Ovary (tissue), 3 donors: ENCODE results near the gene PLPPR3.

Experiments
- POLR2A ChIP-seq: fragments of 450-650 bp; IDR thresholded peaks from one replicate; pipeline ENCODE4 v1.6.1; 2017; ENCODE audit warnings: antibody characterized with exemption, mild to moderate bottlenecking, moderate library complexity
- TF ChIP-seq, protein P1 (sequence below), 3 donors: fragments of 450-650 bp in 2 of 3; fragments of 200-600 bp in 1 of 3; IDR thresholded peaks; one replicate each; pipeline versions ENCODE4 v1.5.1 to v1.8.0; 2016 to 2022; ENCODE audit warnings: antibody characterized with exemption in 3 of 3, mild to moderate bottlenecking in 1 of 3
- donor health status: DM: no; HTN: no; CAD: no.

DNA sequence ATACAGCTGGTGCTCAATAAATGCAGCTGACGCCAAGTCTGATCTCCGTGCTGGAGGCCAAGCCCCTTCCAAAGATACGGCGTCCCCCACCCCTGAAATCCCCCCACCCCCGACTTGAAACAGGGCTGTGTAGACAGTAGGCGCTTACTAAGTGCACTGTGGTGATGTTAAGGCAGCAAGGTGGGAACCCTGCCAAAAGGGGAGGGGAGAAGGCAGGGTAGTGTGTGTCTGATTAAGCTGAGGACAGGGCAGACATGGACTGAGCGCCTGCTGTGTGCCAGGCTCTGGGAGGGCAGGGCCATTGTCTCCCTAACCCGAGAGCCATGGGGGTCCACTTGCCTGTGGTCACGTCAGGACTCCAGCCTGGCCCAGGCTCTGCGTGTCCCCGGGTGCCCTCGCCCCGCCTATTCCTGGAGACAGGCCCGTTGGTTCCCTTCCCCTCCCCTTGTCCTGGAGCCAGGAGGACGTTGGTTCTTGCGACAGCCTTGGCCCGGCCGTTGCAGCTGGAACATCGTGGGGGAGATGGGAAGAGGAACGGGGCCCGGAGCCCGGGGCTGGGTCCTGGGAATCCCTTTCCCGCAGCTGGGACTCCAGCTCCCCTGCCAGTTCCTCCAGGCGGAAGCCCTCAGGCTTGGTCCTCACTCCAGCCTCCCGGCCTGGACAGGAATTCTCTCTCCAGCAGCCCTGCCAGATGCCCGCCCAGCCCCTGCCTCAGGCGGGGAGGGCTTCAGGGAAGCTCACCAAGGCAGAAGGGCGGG is 28.6 kb upstream of the PLPPR3 start:
- TF ChIP-seq, protein P1, sequence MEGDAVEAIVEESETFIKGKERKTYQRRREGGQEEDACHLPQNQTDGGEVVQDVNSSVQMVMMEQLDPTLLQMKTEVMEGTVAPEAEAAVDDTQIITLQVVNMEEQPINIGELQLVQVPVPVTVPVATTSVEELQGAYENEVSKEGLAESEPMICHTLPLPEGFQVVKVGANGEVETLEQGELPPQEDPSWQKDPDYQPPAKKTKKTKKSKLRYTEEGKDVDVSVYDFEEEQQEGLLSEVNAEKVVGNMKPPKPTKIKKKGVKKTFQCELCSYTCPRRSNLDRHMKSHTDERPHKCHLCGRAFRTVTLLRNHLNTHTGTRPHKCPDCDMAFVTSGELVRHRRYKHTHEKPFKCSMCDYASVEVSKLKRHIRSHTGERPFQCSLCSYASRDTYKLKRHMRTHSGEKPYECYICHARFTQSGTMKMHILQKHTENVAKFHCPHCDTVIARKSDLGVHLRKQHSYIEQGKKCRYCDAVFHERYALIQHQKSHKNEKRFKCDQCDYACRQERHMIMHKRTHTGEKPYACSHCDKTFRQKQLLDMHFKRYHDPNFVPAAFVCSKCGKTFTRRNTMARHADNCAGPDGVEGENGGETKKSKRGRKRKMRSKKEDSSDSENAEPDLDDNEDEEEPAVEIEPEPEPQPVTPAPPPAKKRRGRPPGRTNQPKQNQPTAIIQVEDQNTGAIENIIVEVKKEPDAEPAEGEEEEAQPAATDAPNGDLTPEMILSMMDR (IDR thresholded peaks at IDR 0.05) = no peak
- no peak for TF ChIP-seq POLR2A
